COLO668 (cell line): ENCODE measurements around the gene NCF1.
"Not testable (repeated sequence)": the region's sequence is repeated elsewhere in the genome, so short reads cannot be mapped to it uniquely, and the experiment has no call there.

ENCODE experiments used
- DNase-seq: peaks from one replicate; lab custom pipeline; 2025; ENCODE audit not compliant: unreplicated experiment; lab: John Stamatoyannopoulos, UW

The NCF1 gene

GRCh38 chr7:74773760-74774750 is at the start of gene NCF1:
NCF1 (plus strand) TSS chr7:74774011; CDS start chr7:74774032, 21 bp downstream.
- DNase-seq, result not testable (repeated sequence)

GRCh38 chr7:74725840-74726239 is 48.0 kb upstream of the NCF1 start:
- no peak for DNase-seq

GRCh38 chr7:74726309-74727101 is 47.3 kb upstream of the NCF1 start:
- DNase-seq, result no peak

GRCh38 chr7:74728686-74729085 is 45.1 kb upstream of the NCF1 start:
- not testable (repeated sequence) for DNase-seq

- not testable (repeated sequence) for DNase-seq
Observed at GRCh38 chr7:74730186-74730585, 43.6 kb upstream of the NCF1 start.

- not testable (repeated sequence) for DNase-seq
Observed at GRCh38 chr7:74739974-74740703, 33.7 kb upstream of the NCF1 start.

GRCh38 chr7:74743936-74744557 is 29.8 kb upstream of the NCF1 start:
- not testable (repeated sequence) for DNase-seq

GRCh38 chr7:74753921-74754482 is 19.8 kb upstream of the NCF1 start:
- not testable (repeated sequence) for DNase-seq

GRCh38 chr7:74756673-74757072 is 17.1 kb upstream of the NCF1 start:
- not testable (repeated sequence) for DNase-seq

- DNase-seq, result not testable (repeated sequence)
Observed at GRCh38 chr7:74758268-74758667, 15.5 kb upstream of the NCF1 start.

GRCh38 chr7:74758982-74759381 is 14.8 kb upstream of the NCF1 start:
- DNase-seq, result not testable (repeated sequence)

GRCh38 chr7:74765205-74765918 is 8.4 kb upstream of the NCF1 start:
- not testable (repeated sequence) for DNase-seq

GRCh38 chr7:74766509-74766908 is 7.3 kb upstream of the NCF1 start:
- not testable (repeated sequence) for DNase-seq

- not testable (repeated sequence) for DNase-seq
Observed at GRCh38 chr7:74766991-74767390, 6.8 kb upstream of the NCF1 start.

GRCh38 chr7:74770062-74770461 is 3.7 kb upstream of the NCF1 start:
- not testable (repeated sequence) for DNase-seq

- not testable (repeated sequence) for DNase-seq
Observed at GRCh38 chr7:74772093-74772492, 1.7 kb upstream of the NCF1 start.

GRCh38 chr7:74775111-74775510 is 1.3 kb downstream of the NCF1 start:
- DNase-seq, result not testable (repeated sequence)

GRCh38 chr7:74779053-74779452 is 5.2 kb downstream of the NCF1 start:
- DNase-seq, result not testable (repeated sequence)

GRCh38 chr7:74781746-74782145 is 7.9 kb downstream of the NCF1 start:
- DNase-seq, result not testable (repeated sequence)
